Stimulated activated CD4-positive, alpha-beta T cell treated with anti-CD3 and anti-CD28 coated beads, Interleukin-1b, Interleukin-23, amount 100 ng/mL, for 48 hours (primary cell): ENCODE data around the gene CCDC191.

ENCODE experiments used
- DNase-seq: peaks from one replicate; pipeline ENCODE4 v3.0.0-alpha.2; 2020

The CCDC191 gene

GRCh38 chr3:114058646-114059045 lies 2.3 kb upstream of the CCDC191 start:
- DNase-seq, result no peak

- no peak for DNase-seq
These were observed 653 bp upstream of the CCDC191 start for GRCh38 chr3:114057011-114057347.

GRCh38 chr3:114052216-114052615 lies 4.1 kb downstream of the CCDC191 start:
- no peak for DNase-seq

- no peak for DNase-seq
These were observed 13.1 kb downstream of the CCDC191 start for GRCh38 chr3:114043205-114043604.

GRCh38 chr3:114035896-114036295 lies 20.4 kb downstream of the CCDC191 start:
- DNase-seq, result no peak

GRCh38 chr3:114034787-114035545 lies 21.4 kb downstream of the CCDC191 start:
- DNase-seq, result no peak

GRCh38 chr3:114034211-114034610 lies 22.1 kb downstream of the CCDC191 start:
- no peak for DNase-seq

- no peak for DNase-seq
These were observed 22.6 kb downstream of the CCDC191 start for GRCh38 chr3:114033721-114034120.

GRCh38 chr3:114026331-114026730 lies 30.0 kb downstream of the CCDC191 start:
- DNase-seq, result no peak

GRCh38 chr3:114025451-114025850 lies 30.9 kb downstream of the CCDC191 start:
- DNase-seq, result no peak

- DNase-seq, result no peak
These were observed 34.1 kb downstream of the CCDC191 start for GRCh38 chr3:114022145-114022802.

- DNase-seq, result no peak
These were observed 35.4 kb downstream of the CCDC191 start for GRCh38 chr3:114020907-114021306.

GRCh38 chr3:114019486-114019885 lies 36.8 kb downstream of the CCDC191 start:
- no peak for DNase-seq

- DNase-seq, result no peak
These were observed 42.1 kb downstream of the CCDC191 start for GRCh38 chr3:114014211-114014610.

GRCh38 chr3:114011059-114011797 lies 45.1 kb downstream of the CCDC191 start:
- no peak for DNase-seq

GRCh38 chr3:114005481-114005880 lies 50.8 kb downstream of the CCDC191 start:
- no peak for DNase-seq

GRCh38 chr3:113985541-113985940 lies 70.8 kb downstream of the CCDC191 start:
- no peak for DNase-seq

GRCh38 chr3:113983544-113983943 lies 72.8 kb downstream of the CCDC191 start:
- no peak for DNase-seq

- DNase-seq, result no peak
These were observed 74.5 kb downstream of the CCDC191 start for GRCh38 chr3:113981803-113982202.

- no peak for DNase-seq
These were observed 76.4 kb downstream of the CCDC191 start for GRCh38 chr3:113979916-113980315.

- DNase-seq, result no peak
These were observed 78.5 kb downstream of the CCDC191 start for GRCh38 chr3:113977822-113978221.

- no peak for DNase-seq
These were observed 87.3 kb downstream of the CCDC191 start for GRCh38 chr3:113968986-113969385.

- DNase-seq, result no peak
These were observed 90.2 kb downstream of the CCDC191 start for GRCh38 chr3:113966172-113966571.

- no peak for DNase-seq
These were observed 92.4 kb downstream of the CCDC191 start for GRCh38 chr3:113963879-113964278.
